Fibroblast of villous mesenchyme (primary cell): ENCODE measurements around the gene GGT6. TPM values are rescaled to one million over a fixed set of nuclear protein-coding genes. Genes with fewer than 3 reads are reported as not detected.

Source experiments
- DNase-seq: peaks from one replicate; pipeline ENCODE4 v3.0.0-alpha.2; 2010; ENCODE audit warnings: low read depth
- H3K4me3 ChIP-seq: 2 replicates; pipeline ENCODE4 v1.5.1; 2011; ENCODE audit warnings: low read depth, mild to moderate bottlenecking, low read length
- total RNA-seq: library from RNA; depleted of rRNA; stranded (reverse); fragments of >200 nt; gene quantifications from 2 replicates; pipeline ENCODE4 v1.2.3, GENCODE V29; 2012
- TF ChIP-seq, protein P1 (sequence below): IDR thresholded peaks from 2 replicates; pipeline ENCODE4 v1.5.1; 2012; ENCODE audit warnings: low read depth, mild to moderate bottlenecking, low read length; ENCODE audit not compliant: insufficient read depth

The GGT6 gene
- total RNA-seq, 1 donor, result not detected

DNA sequence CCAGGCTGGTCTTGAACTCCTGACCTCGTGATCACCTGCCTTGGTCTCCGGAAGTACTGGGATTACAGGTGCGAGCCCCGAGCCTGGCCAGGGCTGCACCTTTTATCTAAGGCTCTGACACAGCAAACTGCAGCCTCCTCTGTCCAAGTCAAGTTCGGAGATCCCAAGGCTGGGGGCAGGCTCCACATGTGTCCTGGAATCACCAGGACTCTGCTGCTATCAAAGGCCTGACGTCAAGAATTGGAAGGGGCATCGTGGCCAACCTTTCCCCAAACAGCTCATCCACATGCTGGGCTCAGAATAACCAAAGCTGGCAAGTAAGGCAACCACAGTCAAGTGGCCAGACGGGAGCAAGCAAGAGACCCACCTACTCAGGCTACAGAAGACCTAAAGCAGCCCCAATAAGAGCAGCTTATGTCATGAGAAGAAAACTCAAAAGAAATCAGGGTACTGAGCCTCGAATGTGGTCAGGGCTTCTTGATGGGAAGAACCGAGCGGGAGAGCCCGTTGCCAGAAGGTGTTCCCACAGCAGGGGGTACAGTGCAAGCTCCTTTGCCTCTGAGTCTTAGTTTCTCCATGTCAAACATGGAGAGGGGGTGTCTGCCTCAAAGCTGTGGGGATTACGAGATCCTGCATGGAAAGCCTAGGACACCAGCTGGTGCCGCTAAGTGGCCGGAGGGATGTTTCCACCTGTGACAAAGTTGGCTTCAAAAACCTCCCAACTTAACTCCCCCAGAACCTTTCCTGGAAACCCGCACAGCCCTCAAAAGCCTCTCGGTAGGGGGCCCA lies 13.1 kb downstream of the GGT6 start:
- TF ChIP-seq, protein P1, sequence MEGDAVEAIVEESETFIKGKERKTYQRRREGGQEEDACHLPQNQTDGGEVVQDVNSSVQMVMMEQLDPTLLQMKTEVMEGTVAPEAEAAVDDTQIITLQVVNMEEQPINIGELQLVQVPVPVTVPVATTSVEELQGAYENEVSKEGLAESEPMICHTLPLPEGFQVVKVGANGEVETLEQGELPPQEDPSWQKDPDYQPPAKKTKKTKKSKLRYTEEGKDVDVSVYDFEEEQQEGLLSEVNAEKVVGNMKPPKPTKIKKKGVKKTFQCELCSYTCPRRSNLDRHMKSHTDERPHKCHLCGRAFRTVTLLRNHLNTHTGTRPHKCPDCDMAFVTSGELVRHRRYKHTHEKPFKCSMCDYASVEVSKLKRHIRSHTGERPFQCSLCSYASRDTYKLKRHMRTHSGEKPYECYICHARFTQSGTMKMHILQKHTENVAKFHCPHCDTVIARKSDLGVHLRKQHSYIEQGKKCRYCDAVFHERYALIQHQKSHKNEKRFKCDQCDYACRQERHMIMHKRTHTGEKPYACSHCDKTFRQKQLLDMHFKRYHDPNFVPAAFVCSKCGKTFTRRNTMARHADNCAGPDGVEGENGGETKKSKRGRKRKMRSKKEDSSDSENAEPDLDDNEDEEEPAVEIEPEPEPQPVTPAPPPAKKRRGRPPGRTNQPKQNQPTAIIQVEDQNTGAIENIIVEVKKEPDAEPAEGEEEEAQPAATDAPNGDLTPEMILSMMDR, result no peak
- H3K4me3 ChIP-seq, result no peak overlapping the region
- DNase-seq, result no peak

DNA sequence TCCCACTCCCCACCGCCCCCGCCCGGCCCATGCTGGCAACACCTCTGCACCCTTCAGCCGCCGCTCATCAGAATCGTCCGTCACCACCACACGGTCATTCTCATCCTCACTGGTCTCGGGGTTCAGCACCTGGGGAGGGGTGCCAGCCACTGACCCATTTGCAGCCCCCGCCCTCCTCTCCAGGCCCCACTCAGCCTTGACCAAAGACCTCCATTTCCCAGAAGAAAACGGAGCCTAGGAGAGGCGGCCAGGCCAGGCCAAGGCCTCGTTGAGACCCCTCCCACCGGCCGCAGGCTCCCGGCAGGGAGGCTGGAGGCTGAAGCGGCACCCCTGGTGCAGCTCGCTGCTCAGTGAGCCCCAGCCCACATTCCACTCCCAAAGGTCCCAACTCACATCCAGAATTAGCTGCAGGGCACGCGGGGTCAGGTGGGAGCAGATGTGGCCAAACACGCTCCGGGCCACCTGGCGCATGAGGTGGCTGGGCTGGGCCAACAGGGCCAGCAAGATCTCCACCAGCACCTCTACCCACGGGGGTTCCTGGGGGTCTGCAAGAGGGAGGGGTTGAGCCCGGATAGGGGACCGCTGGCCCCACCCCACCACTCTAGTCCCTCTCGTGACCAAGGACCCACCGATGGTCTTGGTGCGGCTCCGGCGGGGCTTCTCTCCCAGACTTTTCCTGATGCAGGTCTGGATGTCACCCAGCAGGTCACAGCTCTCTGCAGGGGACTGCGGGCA lies 15.0 kb downstream of the GGT6 start:
- H3K4me3 ChIP-seq, result no peak overlapping the region
- no peak for DNase-seq
- TF ChIP-seq, protein P1, result no peak

DNA sequence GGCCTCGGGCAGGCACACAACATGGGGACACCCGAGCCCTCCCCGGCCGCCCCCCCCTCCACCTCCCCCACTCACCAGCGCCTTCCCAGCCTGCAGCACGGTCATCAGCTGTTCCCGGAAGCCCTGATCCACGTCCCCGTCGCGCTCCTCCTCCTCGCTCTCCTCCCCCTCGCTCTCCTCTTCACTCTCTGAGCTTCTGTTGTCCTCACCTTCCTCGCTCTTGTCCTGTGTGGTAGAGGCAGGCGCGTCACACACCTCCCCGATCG lies 15.5 kb downstream of the GGT6 start:
- no peak overlapping the region for H3K4me3 ChIP-seq
- TF ChIP-seq, protein P1, result no peak
- no peak for DNase-seq

DNA sequence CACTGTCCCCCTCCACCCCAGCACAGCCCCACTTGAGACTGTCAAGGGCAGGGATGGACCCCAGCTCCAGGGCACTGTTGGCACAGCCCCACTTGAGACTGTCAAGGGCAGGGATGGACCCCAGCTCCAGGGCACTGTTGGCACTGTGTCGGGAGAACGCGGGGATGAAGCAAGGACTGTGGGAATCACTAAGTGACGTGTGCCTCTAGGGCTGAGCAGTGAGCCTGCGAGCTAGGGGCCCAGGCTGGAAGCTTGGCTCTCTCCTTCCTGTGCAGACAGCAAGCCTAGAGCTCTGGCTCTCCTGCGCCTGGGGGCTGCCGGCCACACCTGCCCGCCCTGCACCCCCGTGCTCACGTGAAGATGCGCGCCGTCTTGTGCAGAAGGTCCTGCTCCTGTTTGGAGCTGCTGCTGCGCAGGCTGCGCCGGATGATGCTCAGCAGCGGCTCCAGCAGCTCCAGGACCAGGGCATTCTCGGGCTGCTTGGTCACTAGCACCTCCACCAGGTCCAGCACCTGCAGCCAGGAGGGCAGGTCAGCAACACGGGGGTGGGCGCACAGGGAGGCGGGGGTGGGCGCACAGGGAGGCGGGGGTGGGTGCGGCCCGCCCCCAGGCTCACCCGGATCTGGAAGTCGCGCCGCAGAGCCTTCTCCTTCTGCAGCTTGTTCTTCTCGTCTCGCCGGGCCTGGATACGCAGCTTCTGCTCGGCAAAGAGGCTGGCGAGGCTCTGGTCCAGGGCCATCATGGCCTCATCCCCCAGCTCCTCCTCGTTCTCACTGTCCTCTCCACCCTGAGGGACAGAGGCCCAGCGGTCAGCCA lies 16.0 kb downstream of the GGT6 start:
- H3K4me3 ChIP-seq, result no peak overlapping the region
- DNase-seq, result no peak
- TF ChIP-seq, protein P1, result no peak

DNA sequence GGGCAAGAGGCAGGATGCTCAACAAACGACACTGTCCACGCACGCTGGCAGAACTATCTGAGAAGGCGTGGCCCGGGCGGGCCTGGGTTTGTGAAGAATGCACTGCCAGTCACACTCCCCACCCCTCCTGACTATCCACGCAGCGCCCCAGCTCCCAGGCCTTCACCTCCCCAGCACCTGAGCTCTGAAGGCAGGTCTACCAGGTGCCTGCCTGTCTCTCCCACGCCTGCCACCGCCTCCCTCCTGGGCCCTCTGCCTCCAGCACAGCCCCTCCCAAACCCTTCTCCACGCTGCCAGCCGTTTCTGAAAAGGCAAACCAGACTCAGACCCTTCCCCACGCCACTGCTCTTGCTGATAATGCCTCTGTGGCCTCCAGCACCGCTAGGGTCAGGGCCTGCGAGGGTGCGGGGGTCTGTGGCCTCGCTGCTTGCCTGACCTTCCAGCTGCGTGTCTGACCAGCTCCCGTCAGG lies 16.8 kb downstream of the GGT6 start:
- TF ChIP-seq, protein P1, result no peak
- no peak for DNase-seq
- no peak overlapping the region for H3K4me3 ChIP-seq

DNA sequence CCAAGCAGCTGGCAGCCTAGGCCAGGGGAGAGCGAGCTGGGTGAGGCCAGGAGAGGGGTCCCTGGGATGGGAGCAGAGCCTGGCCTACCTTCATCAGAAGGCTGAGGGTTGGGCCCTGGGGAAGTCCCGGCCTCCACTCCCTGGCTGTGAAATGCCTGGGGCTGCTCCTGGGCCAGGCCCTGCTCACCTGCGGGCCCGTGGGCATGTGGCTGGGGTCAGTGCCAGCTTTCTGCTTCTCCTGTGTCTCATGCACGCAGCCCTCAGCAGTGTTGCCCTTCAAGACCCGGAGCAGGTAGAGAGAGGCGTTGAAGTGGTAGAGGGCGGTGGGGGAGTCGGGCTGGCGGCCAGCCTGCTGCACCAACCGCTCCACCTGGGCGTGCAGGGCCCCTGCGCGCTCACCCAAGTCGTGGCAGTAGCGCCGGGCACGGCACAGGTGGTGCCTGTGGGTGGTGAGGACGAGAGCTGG lies 17.6 kb downstream of the GGT6 start:
- DNase-seq, result no peak
- TF ChIP-seq, protein P1, result no peak
- no peak overlapping the region for H3K4me3 ChIP-seq
